HepG2 (cell line): ENCODE data around the gene CRYBA1. TPM values are rescaled to one million over a fixed set of nuclear protein-coding genes. Genes with fewer than 3 reads are reported as not detected.

ENCODE experiments used
- BHLHE40 ChIP-seq: IDR thresholded peaks from 2 replicates; pipeline ENCODE4 v1.6.1; 2011; ENCODE audit warnings: low read length, improper control_type of control experiment
- CHCHD3 ChIP-seq: sonication (generic); formaldehyde crosslinking; IDR thresholded peaks from 2 replicates; pipeline ENCODE4 v1.8.0; 2022; ENCODE audit warnings: mild to moderate bottlenecking, missing genetic modification reagents, moderate library complexity
- KAT8 ChIP-seq: IDR thresholded peaks from 2 replicates; pipeline ENCODE4 v1.6.1; 2016; ENCODE audit warnings: missing genetic modification reagents, missing compliant biosample characterization
- MTA1 ChIP-seq: sonication (generic); formaldehyde crosslinking; IDR thresholded peaks from 2 replicates; pipeline ENCODE4 v1.4.0; 2020; ENCODE audit warnings: missing genetic modification reagents, mild to moderate bottlenecking, borderline replicate concordance
- ZBTB38 ChIP-seq: sonication (generic); formaldehyde crosslinking; IDR thresholded peaks from 2 replicates; pipeline ENCODE4 v1.5.1; 2020; ENCODE audit warnings: mild to moderate bottlenecking, missing genetic modification reagents
- ZNF350 ChIP-seq: sonication (generic); formaldehyde crosslinking; IDR thresholded peaks from 2 replicates; pipeline ENCODE4 v1.4.0; 2020; ENCODE audit warnings: mild to moderate bottlenecking, low read depth, missing genetic modification reagents, borderline replicate concordance
- ZNF367 ChIP-seq: sonication (generic); formaldehyde crosslinking; IDR thresholded peaks from 2 replicates; pipeline ENCODE4 v1.4.0; 2020; ENCODE audit warnings: missing genetic modification reagents, borderline replicate concordance
- ZNF619 ChIP-seq: sonication (generic); formaldehyde crosslinking; IDR thresholded peaks from 2 replicates; pipeline ENCODE4 v1.4.0; 2020; ENCODE audit warnings: mild to moderate bottlenecking, missing genetic modification reagents
- ZNF709 ChIP-seq: sonication (generic); formaldehyde crosslinking; IDR thresholded peaks from 2 replicates; pipeline ENCODE4 v1.5.0; 2020; ENCODE audit warnings: mild to moderate bottlenecking, missing genetic modification reagents
- polyA plus RNA-seq, 8 experiments: library from polyadenylated mRNA; depleted of rRNA in 3 of 8; stranded (reverse) in 7 of 8; unstranded in 1 of 8; fragments of >200 nt; fragmentation: Illumina TruSeq in 4 of 8; extraction: Trizol in 4 of 8; gene quantifications; 2 replicates each; pipeline versions ENCODE4 v1.2.1 to v1.2.3, GENCODE V29; 2011 to 2016; ENCODE audit warnings: low read depth in 4 of 8, missing spikeins in 1 of 8, mixed read lengths in 1 of 8; ENCODE audit not compliant: insufficient read depth in 1 of 8
- total RNA-seq, 5 experiments: library from RNA; depleted of rRNA; stranded (reverse); fragments of >200 nt; fragmentation: Illumina TruSeq; extraction: Trizol; gene quantifications; 2 replicates each; pipeline ENCODE4 v1.2.3, GENCODE V29; 2016; ENCODE audit warnings: low read depth in 1 of 5
- TF ChIP-seq, protein P1 (sequence below): sonication (generic); formaldehyde crosslinking; IDR thresholded peaks from 2 replicates; pipeline ENCODE4 v1.4.0; 2020; ENCODE audit warnings: mild to moderate bottlenecking, missing genetic modification reagents
- TF ChIP-seq, protein P2 (sequence below): sonication (generic); formaldehyde crosslinking; IDR thresholded peaks from 2 replicates; pipeline ENCODE4 v1.4.0; 2020; ENCODE audit warnings: low read depth, mild to moderate bottlenecking, missing genetic modification reagents
- TF ChIP-seq, protein P3 (sequence below): sonication (generic); formaldehyde crosslinking; IDR thresholded peaks from 2 replicates; pipeline ENCODE4 v1.4.0; 2020; ENCODE audit warnings: missing genetic modification reagents
- TF ChIP-seq, protein P4 (sequence below): sonication (generic); formaldehyde crosslinking; IDR thresholded peaks from 2 replicates; pipeline ENCODE4 v1.9.0; 2021; ENCODE audit warnings: missing genetic modification reagents, borderline replicate concordance
- TF ChIP-seq, protein P5 (sequence below): sonication (generic); formaldehyde crosslinking; IDR thresholded peaks from 2 replicates; pipeline ENCODE4 v1.5.1; 2020; ENCODE audit warnings: mild to moderate bottlenecking, missing genetic modification reagents, borderline replicate concordance

Gene CRYBA1
- total and polyA plus RNA-seq, 2 of the 13 experiments (the other 11 are each of a cell fraction or from before 2014, with no cell fraction given), result not detected

DNA sequence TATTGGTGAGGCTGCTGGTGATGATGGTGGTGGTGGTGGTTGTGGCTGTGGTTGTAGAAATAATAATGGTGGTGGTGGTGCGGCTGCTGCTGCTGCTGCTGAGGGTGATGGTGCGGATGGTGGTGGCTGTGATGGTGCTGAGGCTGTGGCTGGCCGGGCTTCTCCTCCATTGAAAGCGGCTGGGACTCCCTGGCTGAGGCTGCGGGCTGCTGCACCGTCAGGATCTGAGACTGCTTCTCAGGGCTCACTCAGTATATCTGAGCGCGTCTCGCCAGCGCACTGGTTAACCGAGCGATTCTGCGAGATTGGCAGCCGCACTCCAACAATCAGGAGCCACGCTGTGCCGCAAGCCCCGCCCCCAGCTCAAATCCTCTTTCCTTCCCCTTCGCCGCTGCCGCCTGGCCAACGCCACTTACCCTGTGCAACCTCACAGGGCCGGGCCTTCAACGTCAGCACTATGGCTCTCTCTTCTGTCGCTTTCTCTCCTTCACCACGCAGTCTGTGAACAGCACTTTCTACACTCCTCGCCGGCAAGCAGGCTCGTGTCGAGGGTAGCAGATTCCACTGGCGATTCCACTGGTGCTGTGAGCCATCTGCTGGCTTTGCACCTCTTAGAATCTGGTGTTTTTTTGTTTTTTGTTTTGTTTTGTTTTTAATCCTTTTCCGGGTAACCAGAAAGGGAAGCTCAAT lies 47.4 kb downstream of the CRYBA1 start, which contains the start of gene NUFIP2 (continued):
- TF ChIP-seq, protein P1, sequence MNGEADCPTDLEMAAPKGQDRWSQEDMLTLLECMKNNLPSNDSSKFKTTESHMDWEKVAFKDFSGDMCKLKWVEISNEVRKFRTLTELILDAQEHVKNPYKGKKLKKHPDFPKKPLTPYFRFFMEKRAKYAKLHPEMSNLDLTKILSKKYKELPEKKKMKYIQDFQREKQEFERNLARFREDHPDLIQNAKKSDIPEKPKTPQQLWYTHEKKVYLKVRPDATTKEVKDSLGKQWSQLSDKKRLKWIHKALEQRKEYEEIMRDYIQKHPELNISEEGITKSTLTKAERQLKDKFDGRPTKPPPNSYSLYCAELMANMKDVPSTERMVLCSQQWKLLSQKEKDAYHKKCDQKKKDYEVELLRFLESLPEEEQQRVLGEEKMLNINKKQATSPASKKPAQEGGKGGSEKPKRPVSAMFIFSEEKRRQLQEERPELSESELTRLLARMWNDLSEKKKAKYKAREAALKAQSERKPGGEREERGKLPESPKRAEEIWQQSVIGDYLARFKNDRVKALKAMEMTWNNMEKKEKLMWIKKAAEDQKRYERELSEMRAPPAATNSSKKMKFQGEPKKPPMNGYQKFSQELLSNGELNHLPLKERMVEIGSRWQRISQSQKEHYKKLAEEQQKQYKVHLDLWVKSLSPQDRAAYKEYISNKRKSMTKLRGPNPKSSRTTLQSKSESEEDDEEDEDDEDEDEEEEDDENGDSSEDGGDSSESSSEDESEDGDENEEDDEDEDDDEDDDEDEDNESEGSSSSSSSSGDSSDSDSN, result peak; percentile 85
- TF ChIP-seq, protein P2, sequence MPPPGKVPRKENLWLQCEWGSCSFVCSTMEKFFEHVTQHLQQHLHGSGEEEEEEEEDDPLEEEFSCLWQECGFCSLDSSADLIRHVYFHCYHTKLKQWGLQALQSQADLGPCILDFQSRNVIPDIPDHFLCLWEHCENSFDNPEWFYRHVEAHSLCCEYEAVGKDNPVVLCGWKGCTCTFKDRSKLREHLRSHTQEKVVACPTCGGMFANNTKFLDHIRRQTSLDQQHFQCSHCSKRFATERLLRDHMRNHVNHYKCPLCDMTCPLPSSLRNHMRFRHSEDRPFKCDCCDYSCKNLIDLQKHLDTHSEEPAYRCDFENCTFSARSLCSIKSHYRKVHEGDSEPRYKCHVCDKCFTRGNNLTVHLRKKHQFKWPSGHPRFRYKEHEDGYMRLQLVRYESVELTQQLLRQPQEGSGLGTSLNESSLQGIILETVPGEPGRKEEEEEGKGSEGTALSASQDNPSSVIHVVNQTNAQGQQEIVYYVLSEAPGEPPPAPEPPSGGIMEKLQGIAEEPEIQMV (CRISPR knock-in tag), result peak; percentile 42; the same call in 1 of the 2 replicates
- peak; percentile 81; the same call in 1 of the 2 replicates for TF ChIP-seq ZNF619 (CRISPR knock-in tag)
- no peak; the same call in 1 of the 2 replicates for TF ChIP-seq BHLHE40
- peak; percentile 51; the same call in 1 of the 2 replicates for TF ChIP-seq ZBTB38 (CRISPR knock-in tag)
- TF ChIP-seq, protein P3, sequence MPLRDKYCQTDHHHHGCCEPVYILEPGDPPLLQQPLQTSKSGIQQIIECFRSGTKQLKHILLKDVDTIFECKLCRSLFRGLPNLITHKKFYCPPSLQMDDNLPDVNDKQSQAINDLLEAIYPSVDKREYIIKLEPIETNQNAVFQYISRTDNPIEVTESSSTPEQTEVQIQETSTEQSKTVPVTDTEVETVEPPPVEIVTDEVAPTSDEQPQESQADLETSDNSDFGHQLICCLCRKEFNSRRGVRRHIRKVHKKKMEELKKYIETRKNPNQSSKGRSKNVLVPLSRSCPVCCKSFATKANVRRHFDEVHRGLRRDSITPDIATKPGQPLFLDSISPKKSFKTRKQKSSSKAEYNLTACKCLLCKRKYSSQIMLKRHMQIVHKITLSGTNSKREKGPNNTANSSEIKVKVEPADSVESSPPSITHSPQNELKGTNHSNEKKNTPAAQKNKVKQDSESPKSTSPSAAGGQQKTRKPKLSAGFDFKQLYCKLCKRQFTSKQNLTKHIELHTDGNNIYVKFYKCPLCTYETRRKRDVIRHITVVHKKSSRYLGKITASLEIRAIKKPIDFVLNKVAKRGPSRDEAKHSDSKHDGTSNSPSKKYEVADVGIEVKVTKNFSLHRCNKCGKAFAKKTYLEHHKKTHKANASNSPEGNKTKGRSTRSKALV, result 0 out of 2 replicates have a peak, but pooled peaks have one; percentile 35
- TF ChIP-seq, protein P4, sequence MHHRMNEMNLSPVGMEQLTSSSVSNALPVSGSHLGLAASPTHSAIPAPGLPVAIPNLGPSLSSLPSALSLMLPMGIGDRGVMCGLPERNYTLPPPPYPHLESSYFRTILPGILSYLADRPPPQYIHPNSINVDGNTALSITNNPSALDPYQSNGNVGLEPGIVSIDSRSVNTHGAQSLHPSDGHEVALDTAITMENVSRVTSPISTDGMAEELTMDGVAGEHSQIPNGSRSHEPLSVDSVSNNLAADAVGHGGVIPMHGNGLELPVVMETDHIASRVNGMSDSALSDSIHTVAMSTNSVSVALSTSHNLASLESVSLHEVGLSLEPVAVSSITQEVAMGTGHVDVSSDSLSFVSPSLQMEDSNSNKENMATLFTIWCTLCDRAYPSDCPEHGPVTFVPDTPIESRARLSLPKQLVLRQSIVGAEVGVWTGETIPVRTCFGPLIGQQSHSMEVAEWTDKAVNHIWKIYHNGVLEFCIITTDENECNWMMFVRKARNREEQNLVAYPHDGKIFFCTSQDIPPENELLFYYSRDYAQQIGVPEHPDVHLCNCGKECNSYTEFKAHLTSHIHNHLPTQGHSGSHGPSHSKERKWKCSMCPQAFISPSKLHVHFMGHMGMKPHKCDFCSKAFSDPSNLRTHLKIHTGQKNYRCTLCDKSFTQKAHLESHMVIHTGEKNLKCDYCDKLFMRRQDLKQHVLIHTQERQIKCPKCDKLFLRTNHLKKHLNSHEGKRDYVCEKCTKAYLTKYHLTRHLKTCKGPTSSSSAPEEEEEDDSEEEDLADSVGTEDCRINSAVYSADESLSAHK (CRISPR knock-in tag), result no peak
- TF ChIP-seq CHCHD3 (CRISPR knock-in tag), result no peak
- no peak; the same call in 1 of the 2 replicates for TF ChIP-seq ZNF367 (CRISPR knock-in tag)
- TF ChIP-seq, protein P5, sequence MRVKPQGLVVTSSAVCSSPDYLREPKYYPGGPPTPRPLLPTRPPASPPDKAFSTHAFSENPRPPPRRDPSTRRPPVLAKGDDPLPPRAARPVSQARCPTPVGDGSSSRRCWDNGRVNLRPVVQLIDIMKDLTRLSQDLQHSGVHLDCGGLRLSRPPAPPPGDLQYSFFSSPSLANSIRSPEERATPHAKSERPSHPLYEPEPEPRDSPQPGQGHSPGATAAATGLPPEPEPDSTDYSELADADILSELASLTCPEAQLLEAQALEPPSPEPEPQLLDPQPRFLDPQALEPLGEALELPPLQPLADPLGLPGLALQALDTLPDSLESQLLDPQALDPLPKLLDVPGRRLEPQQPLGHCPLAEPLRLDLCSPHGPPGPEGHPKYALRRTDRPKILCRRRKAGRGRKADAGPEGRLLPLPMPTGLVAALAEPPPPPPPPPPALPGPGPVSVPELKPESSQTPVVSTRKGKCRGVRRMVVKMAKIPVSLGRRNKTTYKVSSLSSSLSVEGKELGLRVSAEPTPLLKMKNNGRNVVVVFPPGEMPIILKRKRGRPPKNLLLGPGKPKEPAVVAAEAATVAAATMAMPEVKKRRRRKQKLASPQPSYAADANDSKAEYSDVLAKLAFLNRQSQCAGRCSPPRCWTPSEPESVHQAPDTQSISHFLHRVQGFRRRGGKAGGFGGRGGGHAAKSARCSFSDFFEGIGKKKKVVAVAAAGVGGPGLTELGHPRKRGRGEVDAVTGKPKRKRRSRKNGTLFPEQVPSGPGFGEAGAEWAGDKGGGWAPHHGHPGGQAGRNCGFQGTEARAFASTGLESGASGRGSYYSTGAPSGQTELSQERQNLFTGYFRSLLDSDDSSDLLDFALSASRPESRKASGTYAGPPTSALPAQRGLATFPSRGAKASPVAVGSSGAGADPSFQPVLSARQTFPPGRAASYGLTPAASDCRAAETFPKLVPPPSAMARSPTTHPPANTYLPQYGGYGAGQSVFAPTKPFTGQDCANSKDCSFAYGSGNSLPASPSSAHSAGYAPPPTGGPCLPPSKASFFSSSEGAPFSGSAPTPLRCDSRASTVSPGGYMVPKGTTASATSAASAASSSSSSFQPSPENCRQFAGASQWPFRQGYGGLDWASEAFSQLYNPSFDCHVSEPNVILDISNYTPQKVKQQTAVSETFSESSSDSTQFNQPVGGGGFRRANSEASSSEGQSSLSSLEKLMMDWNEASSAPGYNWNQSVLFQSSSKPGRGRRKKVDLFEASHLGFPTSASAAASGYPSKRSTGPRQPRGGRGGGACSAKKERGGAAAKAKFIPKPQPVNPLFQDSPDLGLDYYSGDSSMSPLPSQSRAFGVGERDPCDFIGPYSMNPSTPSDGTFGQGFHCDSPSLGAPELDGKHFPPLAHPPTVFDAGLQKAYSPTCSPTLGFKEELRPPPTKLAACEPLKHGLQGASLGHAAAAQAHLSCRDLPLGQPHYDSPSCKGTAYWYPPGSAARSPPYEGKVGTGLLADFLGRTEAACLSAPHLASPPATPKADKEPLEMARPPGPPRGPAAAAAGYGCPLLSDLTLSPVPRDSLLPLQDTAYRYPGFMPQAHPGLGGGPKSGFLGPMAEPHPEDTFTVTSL, result no peak
- TF ChIP-seq MTA1, result peak; percentile 64; the same call in 1 of the 2 replicates
- peak; percentile 90 for TF ChIP-seq KAT8 (CRISPR knock-in tag)
- TF ChIP-seq ZNF350 (CRISPR knock-in tag), result peak; percentile 85
- TF ChIP-seq ZNF709 (CRISPR knock-in tag), result peak; percentile 64; the same call in 1 of the 2 replicates
